Psoas muscle (tissue), 8 donors: ENCODE data around the gene WBP1L. TPM values are rescaled to one million over a fixed set of nuclear protein-coding genes. Genes with fewer than 3 reads are reported as not detected.

ENCODE experiments used
- ATAC-seq, 4 donors: fragments of 200-7000 bp; cut with Tn5 transposase; one replicate each; pipeline ENCODE4 v1.9.1; 2020; ENCODE audit warnings: moderate library complexity in 3 of 4, mild to moderate bottlenecking in 2 of 4
- DNase-seq, 2 donors: peaks; one replicate each; pipeline ENCODE4 v3.0.0-alpha.2; 2020
- H3K27ac ChIP-seq: fragments of 200-600 bp; one replicate; pipeline ENCODE4 v1.8.0; 2022
- H3K27me3 ChIP-seq, 3 donors: fragments of 200-600 bp in 1 of 3; one replicate each; pipeline versions ENCODE4 v1.6.1 to v1.8.0; 2013 to 2022; ENCODE audit warnings: low read length in 2 of 3, mild to moderate bottlenecking in 2 of 3, moderate library complexity in 1 of 3; ENCODE audit not compliant: insufficient read depth in 3 of 3
- H3K36me3 ChIP-seq, 2 donors: fragments of 200-600 bp in 1 of 2; one replicate each; pipeline versions ENCODE4 v1.6.1 to v1.8.0; 2013 to 2022; ENCODE audit warnings: low read depth in 1 of 2, mild to moderate bottlenecking in 1 of 2, moderate library complexity in 1 of 2; ENCODE audit not compliant: insufficient read depth in 1 of 2
- H3K4me1 ChIP-seq: fragments of 200-600 bp; one replicate; pipeline ENCODE4 v1.8.0; 2022
- H3K4me3 ChIP-seq: fragments of 200-600 bp; one replicate; pipeline ENCODE4 v1.8.0; 2022; ENCODE audit warnings: mild to moderate bottlenecking
- H3K9me3 ChIP-seq: fragments of 200-600 bp; one replicate; pipeline ENCODE4 v1.8.0; 2022
- WGBS, 3 donors: extraction: QIAGEN DNeasy Blood & Tissue Kit; methylation state at CpG; one replicate each; pipeline versions ENCODE4 v1.1.6 to v1.1.7; 2013; 5-methylcytosine and 5-hydroxymethylcytosine counted together
- intact Hi-C, 2 donors: fragments of 100-400 bp; cut with DNase I; formaldehyde crosslinking; loops; one replicate each; pipeline versions ENCODE4 v1.11.0 to v1.14.2; 2022
- polyA plus RNA-seq, 3 donors: library from polyadenylated mRNA; stranded (reverse); fragments of 200-250 nt; gene quantifications; one replicate each; pipeline ENCODE4 v1.2.3, GENCODE V29; 2013
- total RNA-seq, 4 donors: library from RNA; stranded (reverse); fragmentation: NEBNext Ultra II Directional in 2 of 4; extraction: Animal tissue kit (Norgen Biotek cat#: 25700) in 2 of 4; gene quantifications; one replicate each; pipeline versions ENCODE4 v1.2.1 to v1.2.4, GENCODE V29; 2021 to 2023
- TF ChIP-seq, protein P1 (sequence below): fragments of 200-600 bp; IDR thresholded peaks from one replicate; pipeline ENCODE4 v1.8.0; 2022; ENCODE audit warnings: antibody characterized with exemption
- donor health status: healthy with polysubstance abuse.
- donor health status: DM: no; HTN: no; CAD: no; lungs with moderate emphysema.
- donor health status: Bipolar disorder and iron deficiency.
- donor health status: healthy.
- donor health status: DM: yes; HTN: yes; CAD: no.
- donor health status: DM: no; HTN: no; CAD: no.
- donor health status: DM: no; HTN: no; CAD: no.
- donor health status: DM: yes; HTN: yes; CAD: no.

The WBP1L gene
- total and polyA plus RNA-seq, 7 donors, result 26.4 to 77.2 (median 54.1) TPM

- Histone ChIP-seq H3K4me1 (peaks cover 16% of the 10 kb centered on the region), H3K27ac (no peak overlapping the region), H3K9me3 (no peaks in the 10 kb centered on the region), H3K27me3 (no peaks in the 10 kb centered on the region), H3K4me3 (no peak overlapping the region), H3K36me3 (peaks cover 0 to 47% of the 10 kb centered on the region in 2 donors)
- no peak for DNase-seq
- no peak for ATAC-seq
- 44 to 58% (median 51%) methylated on average over 2 of the region's 2 CpGs for WGBS, 3 donors
- intact Hi-C loops, result no loop called here
- TF ChIP-seq, protein P1, sequence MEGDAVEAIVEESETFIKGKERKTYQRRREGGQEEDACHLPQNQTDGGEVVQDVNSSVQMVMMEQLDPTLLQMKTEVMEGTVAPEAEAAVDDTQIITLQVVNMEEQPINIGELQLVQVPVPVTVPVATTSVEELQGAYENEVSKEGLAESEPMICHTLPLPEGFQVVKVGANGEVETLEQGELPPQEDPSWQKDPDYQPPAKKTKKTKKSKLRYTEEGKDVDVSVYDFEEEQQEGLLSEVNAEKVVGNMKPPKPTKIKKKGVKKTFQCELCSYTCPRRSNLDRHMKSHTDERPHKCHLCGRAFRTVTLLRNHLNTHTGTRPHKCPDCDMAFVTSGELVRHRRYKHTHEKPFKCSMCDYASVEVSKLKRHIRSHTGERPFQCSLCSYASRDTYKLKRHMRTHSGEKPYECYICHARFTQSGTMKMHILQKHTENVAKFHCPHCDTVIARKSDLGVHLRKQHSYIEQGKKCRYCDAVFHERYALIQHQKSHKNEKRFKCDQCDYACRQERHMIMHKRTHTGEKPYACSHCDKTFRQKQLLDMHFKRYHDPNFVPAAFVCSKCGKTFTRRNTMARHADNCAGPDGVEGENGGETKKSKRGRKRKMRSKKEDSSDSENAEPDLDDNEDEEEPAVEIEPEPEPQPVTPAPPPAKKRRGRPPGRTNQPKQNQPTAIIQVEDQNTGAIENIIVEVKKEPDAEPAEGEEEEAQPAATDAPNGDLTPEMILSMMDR, result no peak
These were observed 116.2 kb downstream of the WBP1L start for GRCh38 chr10:102859911-102860310.

DNA sequence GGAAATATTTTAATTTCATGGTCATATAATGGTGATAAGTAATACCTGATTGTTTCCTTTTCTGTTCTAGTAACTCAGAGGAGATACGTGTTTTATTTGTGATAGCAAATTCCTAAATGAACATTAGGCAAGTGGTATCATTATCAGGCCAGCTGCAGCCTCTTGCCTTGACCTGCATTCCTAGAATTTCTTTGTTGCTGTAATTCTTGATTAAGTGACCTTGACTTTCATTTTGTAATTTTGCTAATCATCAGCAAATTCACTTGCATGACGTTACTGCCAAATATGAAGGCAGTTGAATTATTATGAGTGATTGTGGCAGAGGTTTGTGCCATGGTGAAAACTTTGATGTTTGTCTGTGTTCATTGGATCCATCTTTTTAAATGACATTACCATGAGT, 119.9 kb downstream of the WBP1L start:
- no peak overlapping the region for H3K27ac ChIP-seq

GRCh38 chr10:102865620-102866019, 121.9 kb downstream of the WBP1L start:
- no peak overlapping the region for H3K27ac ChIP-seq
- peaks cover 3% of the 10 kb centered on the region for H3K4me1 ChIP-seq
- H3K27me3 ChIP-seq, result no peaks in the 10 kb centered on the region
- peaks cover 0 to 58% of the 10 kb centered on the region in 2 donors for H3K36me3 ChIP-seq
- WGBS, 3 donors, result 91 to 98% (median 94%) methylated on average over 3 of the region's 3 CpGs
- no peaks in the 10 kb centered on the region for H3K9me3 ChIP-seq
- intact Hi-C loops, result no loop called here
- ATAC-seq (no peak), DNase-seq (no peak)
- no peak overlapping the region for H3K4me3 ChIP-seq
- TF ChIP-seq, protein P1, result no peak

More for the DNA sequence above, 119.9 kb downstream of the WBP1L start:
- H3K36me3 ChIP-seq, result peaks cover 0 to 63% of the 10 kb centered on the region in 2 donors
- no peaks in the 10 kb centered on the region for H3K9me3 ChIP-seq
- intact Hi-C loops, result no loop called here
- DNase-seq (no peak), ATAC-seq (no peak)
- no peak overlapping the region for H3K4me3 ChIP-seq
- H3K27me3 ChIP-seq, result no peaks in the 10 kb centered on the region
- TF ChIP-seq, protein P1, result no peak
- peaks cover under 1% of the 10 kb centered on the region for H3K4me1 ChIP-seq
- WGBS, 3 donors, result 47 to 52% (median 50%) methylated on average over 2 of the region's 2 CpGs

Other genes with a start within 250 kb of the WBP1L start
- gene ACTR1A, start 241.2 kb upstream of the WBP1L start, total RNA-seq, result 100 to 1,000 TPM; 119 to 188 (median 148) TPM
- 100 to 1,000 TPM in 2 of 3 donors, 10 to 100 TPM in 1; 76.2 to 181 (median 101) TPM for gene ACTR1A, start 241.2 kb upstream of the WBP1L start, polyA plus RNA-seq
- 1 to 10 TPM; 4.8 to 6.8 (median 5.5) TPM for gene SUFU, start 240.0 kb upstream of the WBP1L start, total RNA-seq
- gene SUFU, start 240.0 kb upstream of the WBP1L start, polyA plus RNA-seq, result 1 to 10 TPM; 2.1 to 6.3 (median 2.2) TPM
- gene TRIM8, start 99.5 kb upstream of the WBP1L start, total RNA-seq, result 100 to 1,000 TPM in 3 of 4 donors, 10 to 100 TPM in 1; 97.2 to 166 (median 111) TPM
- gene TRIM8, start 99.5 kb upstream of the WBP1L start, polyA plus RNA-seq, result 10 to 100 TPM; 57.6 to 72.4 (median 72.3) TPM
- 1 to 10 TPM; 2.8 to 5.3 (median 3.3) TPM for gene ARL3, start 29.6 kb upstream of the WBP1L start, total RNA-seq
- gene ARL3, start 29.6 kb upstream of the WBP1L start, polyA plus RNA-seq, result 1 to 10 TPM; 3.4 to 6.5 (median 4.9) TPM
- gene SFXN2, start 29.3 kb upstream of the WBP1L start, total RNA-seq, result 1 to 10 TPM; 1.2 to 3.2 (median 2.0) TPM
- gene SFXN2, start 29.3 kb upstream of the WBP1L start, polyA plus RNA-seq, result 1 to 10 TPM in 2 of 3 donors, under 1 TPM in 1; 0.45 to 1.7 (median 1.5) TPM
- gene CYP17A1, start 93.5 kb downstream of the WBP1L start, total RNA-seq, result 10 to 100 TPM in 1 of 4 donors, under 1 TPM in 2, not detected in 1; 0.17 to 21.1 (median 0.82) TPM
- under 1 TPM; 0.03 to 0.24 (median 0.18) TPM for gene CYP17A1, start 93.5 kb downstream of the WBP1L start, polyA plus RNA-seq
- 10 to 100 TPM; 13.3 to 23.9 (median 19.0) TPM for gene BORCS7, start 110.3 kb downstream of the WBP1L start, total RNA-seq
- gene BORCS7, start 110.3 kb downstream of the WBP1L start, polyA plus RNA-seq, result 10 to 100 TPM; 15.3 to 31.9 (median 31.0) TPM
- gene AS3MT, start 125.5 kb downstream of the WBP1L start, total RNA-seq, result 1 to 10 TPM; 1.8 to 3.0 (median 2.0) TPM
- 1 to 10 TPM in 2 of 3 donors, under 1 TPM in 1; 0.96 to 4.9 (median 4.1) TPM for gene AS3MT, start 125.5 kb downstream of the WBP1L start, polyA plus RNA-seq
- gene CNNM2, start 174.3 kb downstream of the WBP1L start, total RNA-seq, result 1 to 10 TPM in 3 of 4 donors, under 1 TPM in 1; 0.49 to 2.6 (median 1.6) TPM
- 1 to 10 TPM in 1 of 3 donors, under 1 TPM in 2; 0.53 to 1.3 (median 0.91) TPM for gene CNNM2, start 174.3 kb downstream of the WBP1L start, polyA plus RNA-seq